AG04450 (cell line): ENCODE results near the gene RRBP1. TPM values are rescaled to one million over a fixed set of nuclear protein-coding genes. Genes with fewer than 3 reads are reported as not detected.

Experiments
- CTCF ChIA-PET: fragments of 300-600, 350-600 bp; formaldehyde crosslinking; extraction: SDS; loops from one replicate; lab custom pipeline; 2022; ENCODE audit warnings: antibody characterized with exemption, inconsistent platforms; lab: Charles Lee
- POLR2A ChIA-PET: fragments of 350-600 bp; formaldehyde crosslinking; extraction: SDS; loops from one replicate; lab custom pipeline; 2021; ENCODE audit warnings: antibody characterized with exemption, inconsistent platforms; lab: Yijun Ruan, JAX
- DNase-seq: peaks from one replicate; pipeline ENCODE4 v3.0.0-alpha.2; 2011; ENCODE audit warnings: low read depth, low spot score
- H3K27ac ChIP-seq: one replicate; pipeline ENCODE4 v1.5.1; 2012; ENCODE audit warnings: low read depth, low read length, control low read depth
- H3K27me3 ChIP-seq: one replicate; pipeline ENCODE4 v1.6.0; 2012; ENCODE audit warnings: low read length; ENCODE audit not compliant: control insufficient read depth, insufficient read depth
- H3K4me3 ChIP-seq: 2 replicates; pipeline ENCODE4 v1.5.1; 2011; ENCODE audit warnings: mild to moderate bottlenecking, low read depth, low read length, control low read depth
- H3K9me3 ChIP-seq: 2 replicates; pipeline ENCODE4 v1.5.1; 2012; ENCODE audit warnings: low read length; ENCODE audit not compliant: control insufficient read depth, insufficient read depth
- polyA plus RNA-seq: library from polyadenylated mRNA; depleted of rRNA; stranded (reverse); fragments of >200 nt; gene quantifications from 2 replicates; pipeline ENCODE4 v1.2.3, GENCODE V29; 2011
- TF ChIP-seq, protein P1 (sequence below): IDR thresholded peaks from 2 replicates; pipeline ENCODE4 v1.5.1; 2011; ENCODE audit warnings: low read depth, low read length, control low read depth, inconsistent platforms

The RRBP1 gene
- polyA plus RNA-seq, 1 experiment: 153 TPM

DNA sequence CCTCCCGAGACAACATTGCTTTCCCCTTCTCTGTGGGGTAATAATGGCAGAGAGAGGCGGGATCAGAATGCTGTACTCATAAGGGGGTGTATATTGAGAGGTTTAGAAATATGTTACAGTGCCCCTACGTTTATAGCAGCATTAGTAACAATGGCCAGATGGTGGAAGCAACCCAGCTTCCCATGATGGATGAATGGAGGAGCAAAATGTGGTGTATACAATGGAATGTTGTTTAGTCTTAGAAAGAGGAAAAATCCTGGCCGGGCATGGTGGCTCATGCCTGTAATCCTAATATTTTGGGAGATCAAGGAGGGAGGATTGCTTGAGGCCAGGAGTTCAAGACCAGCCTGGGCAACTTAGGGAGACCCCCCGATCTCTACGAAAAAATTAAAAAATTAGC, 30.7 kb upstream of the RRBP1 start:
- Histone ChIP-seq H3K9me3 (no peaks in the 10 kb centered on the region), H3K27me3 (no peaks in the 10 kb centered on the region), H3K4me3 (no peak overlapping the region), H3K27ac (peak overlapping the region; percentile 11)
- TF ChIP-seq, protein P1, sequence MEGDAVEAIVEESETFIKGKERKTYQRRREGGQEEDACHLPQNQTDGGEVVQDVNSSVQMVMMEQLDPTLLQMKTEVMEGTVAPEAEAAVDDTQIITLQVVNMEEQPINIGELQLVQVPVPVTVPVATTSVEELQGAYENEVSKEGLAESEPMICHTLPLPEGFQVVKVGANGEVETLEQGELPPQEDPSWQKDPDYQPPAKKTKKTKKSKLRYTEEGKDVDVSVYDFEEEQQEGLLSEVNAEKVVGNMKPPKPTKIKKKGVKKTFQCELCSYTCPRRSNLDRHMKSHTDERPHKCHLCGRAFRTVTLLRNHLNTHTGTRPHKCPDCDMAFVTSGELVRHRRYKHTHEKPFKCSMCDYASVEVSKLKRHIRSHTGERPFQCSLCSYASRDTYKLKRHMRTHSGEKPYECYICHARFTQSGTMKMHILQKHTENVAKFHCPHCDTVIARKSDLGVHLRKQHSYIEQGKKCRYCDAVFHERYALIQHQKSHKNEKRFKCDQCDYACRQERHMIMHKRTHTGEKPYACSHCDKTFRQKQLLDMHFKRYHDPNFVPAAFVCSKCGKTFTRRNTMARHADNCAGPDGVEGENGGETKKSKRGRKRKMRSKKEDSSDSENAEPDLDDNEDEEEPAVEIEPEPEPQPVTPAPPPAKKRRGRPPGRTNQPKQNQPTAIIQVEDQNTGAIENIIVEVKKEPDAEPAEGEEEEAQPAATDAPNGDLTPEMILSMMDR: 0 out of 2 replicates have a peak, but pooled peaks have one; percentile 8
- ChIA-PET CTCF (no interaction called here), POLR2A (interaction anchor here (0.5 to 1.0 kb wide), 3 partner anchors 24 to 182 kb away, joined by 3 to 7 read pairs (median 5); no protein-coding TSS in a partner anchor)
- DNase-seq: peak; percentile 64

DNA sequence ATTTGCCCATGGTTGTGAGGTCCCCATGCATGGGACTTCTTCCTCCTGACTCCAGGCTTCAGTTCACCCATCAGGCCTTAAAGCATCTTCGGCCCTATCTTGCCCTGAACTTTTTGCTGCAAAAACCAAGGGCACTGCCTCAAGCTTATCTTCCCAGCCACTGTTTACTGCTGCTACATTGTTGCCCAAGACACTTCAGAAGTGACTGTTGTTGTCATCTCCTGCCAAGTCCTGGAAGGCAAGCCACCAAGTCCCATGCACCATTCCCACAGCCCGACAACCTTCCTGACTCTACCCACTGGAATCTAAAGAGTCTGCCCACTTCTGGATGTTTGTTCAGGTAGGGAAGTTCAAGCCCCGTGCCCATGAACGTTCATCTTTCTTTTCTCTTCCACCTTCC, 30.2 kb upstream of the RRBP1 start:
- Histone ChIP-seq H3K9me3 (no peaks in the 10 kb centered on the region), H3K4me3 (no peak overlapping the region), H3K27me3 (no peaks in the 10 kb centered on the region), H3K27ac (peak overlapping the region; percentile 11)
- DNase-seq: no peak
- POLR2A ChIA-PET: interaction anchor here (0.5 kb wide), 1 partner anchor 124 kb away, joined by 7 read pairs; no protein-coding TSS in a partner anchor
- CTCF ChIA-PET: no interaction called here
- TF ChIP-seq, protein P1: no peak

DNA sequence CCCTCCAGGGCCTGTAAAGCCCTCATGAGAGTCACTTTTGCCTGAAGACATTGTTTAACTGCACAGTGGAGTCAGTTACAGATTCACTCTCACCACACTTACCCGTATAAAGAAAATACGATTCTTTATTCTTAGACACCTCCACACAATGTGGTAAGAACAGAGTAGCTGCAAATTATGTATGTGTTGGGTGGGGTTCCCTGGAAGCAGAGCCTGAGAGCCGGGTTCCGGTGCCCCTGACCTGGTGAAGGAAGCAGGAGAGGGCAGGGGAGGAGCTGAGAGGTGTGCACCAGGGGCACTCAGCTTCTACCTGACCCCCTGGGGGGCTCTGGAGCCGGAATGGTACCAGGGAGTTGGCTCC, 29.2 kb upstream of the RRBP1 start:
- H3K27me3 ChIP-seq: no peaks in the 10 kb centered on the region
- TF ChIP-seq, protein P1: no peak
- no peak overlapping the region for H3K4me3 ChIP-seq
- H3K27ac ChIP-seq: no peak overlapping the region
- CTCF ChIA-PET: interaction anchor here (0.5 kb wide), 1 partner anchor 279 kb away, joined by 5 read pairs; no protein-coding TSS in a partner anchor
- no peak for DNase-seq
- H3K9me3 ChIP-seq: no peaks in the 10 kb centered on the region
- POLR2A ChIA-PET: no interaction called here

DNA sequence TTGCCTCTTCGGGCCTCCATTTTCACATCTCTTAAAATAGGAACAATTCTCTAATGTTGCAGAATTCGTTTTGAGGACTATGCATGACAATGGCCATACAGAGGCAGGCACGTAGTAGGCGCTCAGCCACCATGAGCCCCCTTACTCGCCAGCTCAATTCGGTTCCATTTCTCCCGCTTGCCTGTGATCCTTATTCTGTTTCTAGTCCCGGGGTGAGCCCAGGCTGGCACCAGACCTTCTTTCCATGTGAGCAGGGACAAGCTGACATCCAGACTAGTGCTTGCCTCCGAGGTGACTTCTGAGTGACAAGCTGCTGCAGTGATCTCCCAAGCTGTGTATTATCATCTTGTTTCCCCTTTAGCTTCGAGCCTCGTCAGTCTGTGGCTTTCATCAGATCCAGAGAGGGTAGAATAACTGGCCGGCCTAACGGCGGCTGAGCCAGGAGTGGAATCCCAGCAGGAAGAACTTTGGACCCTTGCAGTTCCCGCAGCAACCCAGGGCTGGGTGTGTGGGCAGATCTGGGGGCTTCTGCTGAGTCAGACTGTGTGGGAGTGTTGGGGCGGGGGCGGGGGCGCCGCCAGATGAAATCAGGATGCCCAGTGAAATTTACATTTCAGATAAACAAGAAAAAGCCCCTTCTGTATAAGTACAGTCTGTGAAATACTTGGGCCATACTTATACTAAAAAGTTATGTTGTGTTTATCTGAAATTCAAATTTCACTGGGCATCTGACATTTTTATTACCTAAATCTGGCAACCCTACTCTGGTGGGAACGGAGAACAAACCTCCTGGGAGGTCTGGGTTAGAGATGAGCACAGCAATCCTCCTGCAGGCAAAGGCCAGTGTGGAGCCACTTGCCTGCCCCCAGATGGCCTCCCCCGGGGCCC, 28.6 kb upstream of the RRBP1 start:
- peak overlapping the region; percentile 57 for H3K27ac ChIP-seq
- no peak overlapping the region for H3K4me3 ChIP-seq
- ChIA-PET POLR2A (no interaction called here), CTCF (interaction anchor here (1.3 kb wide), 1 partner anchor 187 kb away, joined by 4 read pairs; no protein-coding TSS in a partner anchor)
- no peak for DNase-seq
- H3K27me3 ChIP-seq: no peaks in the 10 kb centered on the region
- H3K9me3 ChIP-seq: no peaks in the 10 kb centered on the region
- TF ChIP-seq, protein P1: no peak
